Measurements from ENCODE around the gene ELFN1.
"Not testable (repeated sequence)": the region's sequence is repeated elsewhere in the genome, so short reads cannot be mapped to it uniquely, and the experiment has no call there.

DNA sequence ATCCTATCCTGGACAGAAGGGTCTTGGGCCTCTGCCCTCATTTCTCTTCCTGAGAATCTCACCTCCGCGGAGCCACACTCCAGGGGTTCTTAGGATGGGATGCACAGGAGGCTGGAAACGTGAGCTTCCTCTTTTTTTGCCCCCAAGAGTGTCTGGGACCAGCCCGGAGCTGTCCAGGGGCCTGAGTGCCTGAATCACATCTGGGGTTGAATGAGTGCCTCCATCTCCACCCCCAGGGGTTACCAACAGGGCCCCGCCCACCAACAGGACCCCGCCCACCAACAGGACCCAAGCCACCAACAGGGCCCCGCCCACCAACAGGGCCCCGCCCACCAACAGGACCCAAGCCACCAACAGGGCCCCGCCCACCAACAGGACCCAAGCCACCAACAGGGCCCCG lies 48.8 kb downstream of the ELFN1 start:
- TF ChIP-seq, protein P1, sequence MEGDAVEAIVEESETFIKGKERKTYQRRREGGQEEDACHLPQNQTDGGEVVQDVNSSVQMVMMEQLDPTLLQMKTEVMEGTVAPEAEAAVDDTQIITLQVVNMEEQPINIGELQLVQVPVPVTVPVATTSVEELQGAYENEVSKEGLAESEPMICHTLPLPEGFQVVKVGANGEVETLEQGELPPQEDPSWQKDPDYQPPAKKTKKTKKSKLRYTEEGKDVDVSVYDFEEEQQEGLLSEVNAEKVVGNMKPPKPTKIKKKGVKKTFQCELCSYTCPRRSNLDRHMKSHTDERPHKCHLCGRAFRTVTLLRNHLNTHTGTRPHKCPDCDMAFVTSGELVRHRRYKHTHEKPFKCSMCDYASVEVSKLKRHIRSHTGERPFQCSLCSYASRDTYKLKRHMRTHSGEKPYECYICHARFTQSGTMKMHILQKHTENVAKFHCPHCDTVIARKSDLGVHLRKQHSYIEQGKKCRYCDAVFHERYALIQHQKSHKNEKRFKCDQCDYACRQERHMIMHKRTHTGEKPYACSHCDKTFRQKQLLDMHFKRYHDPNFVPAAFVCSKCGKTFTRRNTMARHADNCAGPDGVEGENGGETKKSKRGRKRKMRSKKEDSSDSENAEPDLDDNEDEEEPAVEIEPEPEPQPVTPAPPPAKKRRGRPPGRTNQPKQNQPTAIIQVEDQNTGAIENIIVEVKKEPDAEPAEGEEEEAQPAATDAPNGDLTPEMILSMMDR (IDR thresholded peaks at IDR 0.05), result not testable (repeated sequence)
- not testable (repeated sequence) for TF ChIP-seq POLR2AphosphoS5, POLR2A, EP300 (IDR thresholded peaks at IDR 0.05)
